Measurements from ENCODE around the gene TLCD5.

Gene TLCD5

GRCh38 chr11:120285256-120285655, 39.8 kb upstream of the TLCD5 start:
- no peak overlapping the region for H3K4me3 ChIP-seq (ENCODE audit: low read depth, low read length)
- no peak for TF ChIP-seq CTCF (conservative IDR thresholded peaks at IDR 0.05; ENCODE audit: low read depth, low read length)
- no peak for DNase-seq (ENCODE audit: low read depth)

- no peak overlapping the region for H3K4me3 ChIP-seq (ENCODE audit: low read depth, low read length)
- no peak for DNase-seq (ENCODE audit: low read depth)
- no peak for TF ChIP-seq CTCF (conservative IDR thresholded peaks at IDR 0.05; ENCODE audit: low read depth, low read length)
Measured at GRCh38 chr11:120288021-120288420, 37.1 kb upstream of the TLCD5 start.

GRCh38 chr11:120289426-120289825, 35.7 kb upstream of the TLCD5 start:
- no peak for DNase-seq (ENCODE audit: low read depth)
- TF ChIP-seq CTCF (conservative IDR thresholded peaks at IDR 0.05; ENCODE audit: low read depth, low read length) = no peak
- H3K4me3 ChIP-seq (ENCODE audit: low read depth, low read length) = no peak overlapping the region

- DNase-seq (ENCODE audit: low read depth) = no peak
- TF ChIP-seq CTCF (conservative IDR thresholded peaks at IDR 0.05; ENCODE audit: low read depth, low read length) = no peak
- no peak overlapping the region for H3K4me3 ChIP-seq (ENCODE audit: low read depth, low read length)
Measured at GRCh38 chr11:120290956-120291355, 34.1 kb upstream of the TLCD5 start.

GRCh38 chr11:120293038-120293800, 31.9 kb upstream of the TLCD5 start:
- DNase-seq (ENCODE audit: low read depth) = no peak
- no peak for TF ChIP-seq CTCF (conservative IDR thresholded peaks at IDR 0.05; ENCODE audit: low read depth, low read length)
- no peak overlapping the region for H3K4me3 ChIP-seq (ENCODE audit: low read depth, low read length)

- DNase-seq (ENCODE audit: low read depth) = no peak
- no peak for TF ChIP-seq CTCF (conservative IDR thresholded peaks at IDR 0.05; ENCODE audit: low read depth, low read length)
Measured at GRCh38 chr11:120294096-120294495, 31.0 kb upstream of the TLCD5 start.

GRCh38 chr11:120295099-120295498, 30.0 kb upstream of the TLCD5 start:
- no peak for TF ChIP-seq CTCF (conservative IDR thresholded peaks at IDR 0.05; ENCODE audit: low read depth, low read length)
- H3K4me3 ChIP-seq (ENCODE audit: low read depth, low read length) = no peak overlapping the region
- no peak for DNase-seq (ENCODE audit: low read depth)

More at GRCh38 chr11:120294096-120294495, 31.0 kb upstream of the TLCD5 start:
- no peak overlapping the region for H3K4me3 ChIP-seq (ENCODE audit: low read depth, low read length)

All from choroid plexus epithelial cell (primary cell).